Kasumi-1 (cell line): ENCODE measurements around the gene RHOJ.
A peak's percentile ranks its signal among the peaks of the same experiment; 100 is the strongest.
"Not testable (repeated sequence)": the region's sequence is repeated elsewhere in the genome, so short reads cannot be mapped to it uniquely, and the experiment has no call there.

ENCODE experiments used
- DNase-seq, 2 experiments: peaks; one replicate each; lab custom pipeline; 2025; lab: John Stamatoyannopoulos, UW

The RHOJ gene

GRCh38 chr14:63204407-63205043, at the start of gene RHOJ:
TSS of gene RHOJ (plus strand) at chr14:63204443. CDS start at chr14:63204870, 427 bp downstream.
- DNase-seq, result peak; percentile 40 to 41

- DNase-seq, result no peak
Measured at GRCh38 chr14:63155511-63156185, 48.6 kb upstream of the RHOJ start.

- no peak for DNase-seq
Measured at GRCh38 chr14:63157195-63157594, 47.0 kb upstream of the RHOJ start.

- no peak for DNase-seq
Measured at GRCh38 chr14:63163306-63163705, 40.9 kb upstream of the RHOJ start.

GRCh38 chr14:63164108-63164683, 40.0 kb upstream of the RHOJ start:
- no peak for DNase-seq

- not testable (repeated sequence) for DNase-seq
Measured at GRCh38 chr14:63165267-63165666, 39.0 kb upstream of the RHOJ start.

GRCh38 chr14:63167044-63167443, 37.2 kb upstream of the RHOJ start:
- DNase-seq, result no peak

- peak; percentile 34 to 74 for DNase-seq
Measured at GRCh38 chr14:63174760-63175191, 29.5 kb upstream of the RHOJ start.

- no peak for DNase-seq
Measured at GRCh38 chr14:63175531-63175930, 28.7 kb upstream of the RHOJ start.

GRCh38 chr14:63178912-63179311, 25.3 kb upstream of the RHOJ start:
- DNase-seq, result no peak

- DNase-seq, result no peak
Measured at GRCh38 chr14:63179383-63179782, 24.9 kb upstream of the RHOJ start.

GRCh38 chr14:63180011-63180410, 24.2 kb upstream of the RHOJ start:
- DNase-seq, result no peak

GRCh38 chr14:63182968-63183367, 21.3 kb upstream of the RHOJ start:
- DNase-seq, result no peak

- no peak for DNase-seq
Measured at GRCh38 chr14:63186453-63186852, 17.8 kb upstream of the RHOJ start.

- DNase-seq, result no peak
Measured at GRCh38 chr14:63191211-63191610, 13.0 kb upstream of the RHOJ start.

GRCh38 chr14:63192085-63192484, 12.2 kb upstream of the RHOJ start:
- DNase-seq, result peak; percentile 63 to 80

- DNase-seq, result no peak
Measured at GRCh38 chr14:63193236-63193635, 11.0 kb upstream of the RHOJ start.

- DNase-seq, result no peak
Measured at GRCh38 chr14:63200035-63200740, 4.1 kb upstream of the RHOJ start.

- no peak for DNase-seq
Measured at GRCh38 chr14:63200767-63201166, 3.5 kb upstream of the RHOJ start.

- no peak for DNase-seq
Measured at GRCh38 chr14:63203015-63203414, 1.2 kb upstream of the RHOJ start.

- peak; percentile 64 to 78 for DNase-seq
Measured at GRCh38 chr14:63203618-63204406, 431 bp upstream of the RHOJ start.

GRCh38 chr14:63205044-63205575, 867 bp downstream of the RHOJ start:
- no peak for DNase-seq
